Mucosa of rectum (tissue), 2 donors: ENCODE data around the gene OGFR.
A peak's percentile ranks its signal among the peaks of the same experiment; 100 is the strongest.

Experiments
- H3K27ac ChIP-seq, 2 donors: one replicate each; pipeline ENCODE4 v1.7.0; 2013; ENCODE audit warnings: inconsistent platforms in 2 of 2, low read depth in 2 of 2, low read length in 2 of 2
- H3K27me3 ChIP-seq, 2 donors: one replicate each; pipeline ENCODE4 v1.7.0; 2013; ENCODE audit warnings: low read length in 2 of 2; ENCODE audit not compliant: control insufficient read depth in 2 of 2, insufficient read depth in 2 of 2
- H3K36me3 ChIP-seq, 2 donors: one replicate each; pipeline ENCODE4 v1.7.0; 2013; ENCODE audit warnings: low read length in 2 of 2; ENCODE audit not compliant: control insufficient read depth in 2 of 2, insufficient read depth in 2 of 2
- H3K4me1 ChIP-seq, 2 donors: one replicate each; pipeline ENCODE4 v1.7.0; 2013; ENCODE audit warnings: low read length in 2 of 2, mild to moderate bottlenecking in 1 of 2; ENCODE audit not compliant: control insufficient read depth in 2 of 2, insufficient read depth in 2 of 2
- H3K4me3 ChIP-seq, 2 donors: one replicate each; pipeline ENCODE4 v1.7.0; 2013; ENCODE audit warnings: low read length in 2 of 2
- H3K9ac ChIP-seq, 2 donors: one replicate each; pipeline ENCODE4 v1.7.0; 2013; ENCODE audit warnings: low read length in 2 of 2, low read depth in 1 of 2, mild to moderate bottlenecking in 1 of 2
- H3K9me3 ChIP-seq, 2 donors: one replicate each; pipeline ENCODE4 v1.7.0; 2013; ENCODE audit warnings: low read length in 2 of 2; ENCODE audit not compliant: control insufficient read depth in 2 of 2
- donor health status: healthy.
- donor health status: Normal muscosa, but diverticular disease.

OGFR gene

GRCh38 chr20:62860924-62861691 lies 56.5 kb downstream of the OGFR start:
- Histone ChIP-seq H3K27me3 (no peaks in the 10 kb centered on the region), H3K4me1 (peaks cover 7 to 8% of the 10 kb centered on the region in 2 donors), H3K36me3 (peaks cover 5 to 7% of the 10 kb centered on the region in 2 donors), H3K9me3 (no peaks in the 10 kb centered on the region), H3K4me3 (peak overlapping the region; percentile 66 to 76), H3K9ac (peak overlapping the region in 1 of 2 donors; percentile 60), H3K27ac (no peak overlapping the region)

GRCh38 chr20:62861726-62862336 lies 57.2 kb downstream of the OGFR start, which contains the start of gene TCFL5:
TSS of gene TCFL5 (minus strand) at chr20:62861822. CDS start at chr20:62861670, 152 bp downstream.
- peaks cover 7 to 8% of the 10 kb centered on the region in 2 donors for H3K4me1 ChIP-seq
- peaks cover 3 to 6% of the 10 kb centered on the region in 2 donors for H3K36me3 ChIP-seq
- no peaks in the 10 kb centered on the region for H3K9me3 ChIP-seq
- peak within 1 kb of the TSS; percentile 66 to 76 for H3K4me3 ChIP-seq
- H3K9ac ChIP-seq = peak within 1 kb of the TSS in 1 of 2 donors; percentile 60
- H3K27ac ChIP-seq = peak within 1 kb of the TSS in 1 of 2 donors; percentile 23
- no peaks in the 10 kb centered on the region for H3K27me3 ChIP-seq
